Right atrium auricular region (tissue), 2 donors: ENCODE data around the gene F2RL1. TPM values are rescaled to one million over a fixed set of nuclear protein-coding genes. Genes with fewer than 3 reads are reported as not detected.
"Not testable (repeated sequence)": the region's sequence is repeated elsewhere in the genome, so short reads cannot be mapped to it uniquely, and the experiment has no call there.

Experiments used
- DNase-seq: peaks from one replicate; pipeline ENCODE4 v3.0.0-alpha.2; 2019; ENCODE audit warnings: low spot score
- H3K27ac ChIP-seq, 2 donors: fragments of 200-600 bp; sonication (generic); 1 replicate in 1 of 2; 2 replicates in 1 of 2; pipeline ENCODE4 v1.5.1; 2016 to 2019
- H3K27me3 ChIP-seq, 2 donors: fragments of 200-600 bp; sonication (generic); one replicate each; pipeline versions ENCODE4 v1.5.1 to v1.6.0; 2017 to 2019
- H3K36me3 ChIP-seq: fragments of 200-600 bp; sonication (generic); one replicate; pipeline ENCODE4 v1.5.1; 2016
- H3K4me1 ChIP-seq, 2 donors: fragments of 200-600 bp; sonication (generic); one replicate each; pipeline versions ENCODE4 v1.5.1 to v1.6.0; 2017 to 2019
- H3K4me3 ChIP-seq, 2 donors: fragments of 200-600 bp; sonication (generic); 1 replicate in 1 of 2; 2 replicates in 1 of 2; pipeline ENCODE4 v1.5.1; 2017 to 2019; ENCODE audit warnings: mild to moderate bottlenecking in 1 of 2, moderate library complexity in 1 of 2
- H3K9me3 ChIP-seq, 2 donors: fragments of 200-600 bp; sonication (generic); one replicate each; pipeline ENCODE4 v1.5.1; 2019
- CTCF ChIP-seq, 2 donors: fragments of 200-600 bp; sonication (generic); IDR thresholded peaks; one replicate each; pipeline ENCODE4 v1.5.1; 2019; ENCODE audit warnings: antibody characterized with exemption in 2 of 2
- total RNA-seq, 2 donors: library from RNA; depleted of rRNA; stranded (reverse); fragments of >200 nt; gene quantifications; one replicate each; pipeline ENCODE4 v1.1.0, GENCODE V29; 2016

F2RL1 gene
- total RNA-seq, 2 donors from 2014 or later = 3.1 to 10.6 TPM

- Histone ChIP-seq H3K9me3 (no peaks in the 10 kb centered on the region), H3K4me1 (peaks cover 0 to 19% of the 10 kb centered on the region in 2 donors), H3K4me3 (no peak overlapping the region), H3K27ac (no peak overlapping the region), H3K27me3 (peaks cover 10 to 12% of the 10 kb centered on the region in 2 donors), H3K36me3 (no peaks in the 10 kb centered on the region)
- TF ChIP-seq CTCF (IDR thresholded peaks at IDR 0.05) = no peak
- no peak for DNase-seq
These were observed 2.6 kb upstream of the F2RL1 start for GRCh38 chr5:76816110-76816831.

DNA sequence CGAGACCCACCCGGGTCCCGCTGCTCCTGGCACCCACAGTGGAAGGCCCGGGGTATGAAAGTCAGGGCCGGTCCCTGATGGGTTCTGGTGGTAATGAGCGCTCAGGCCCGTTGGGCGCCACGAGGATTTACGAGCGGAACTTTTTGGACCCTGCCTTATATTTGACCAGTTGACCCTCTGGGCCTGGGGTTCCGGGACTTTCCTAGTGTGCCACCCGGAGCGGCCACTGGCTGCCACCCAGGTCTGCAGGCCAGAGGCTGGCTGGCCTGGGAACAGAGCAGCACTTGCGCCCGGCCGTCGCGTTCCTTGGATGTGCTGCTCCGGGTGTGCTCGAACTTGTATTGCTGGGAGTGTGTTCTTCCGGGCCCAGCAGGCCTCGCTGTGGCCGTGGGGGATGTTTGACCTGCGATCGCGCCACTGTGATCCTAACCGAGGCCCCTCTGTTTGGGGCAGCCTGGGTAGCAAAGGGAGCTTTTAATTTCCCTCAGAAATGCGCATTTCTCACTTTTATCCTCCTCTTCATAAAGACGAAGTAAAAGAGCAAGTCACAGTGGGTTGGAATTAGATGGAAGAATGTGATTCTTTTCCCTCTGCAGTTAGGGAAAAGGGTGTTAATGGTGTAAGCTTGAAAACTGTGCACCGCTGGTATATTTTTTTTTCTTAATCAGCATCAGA, 1.2 kb downstream of the F2RL1 start:
- DNase-seq = no peak
- peak overlapping the region; percentile 63 to 64 for H3K27ac ChIP-seq
- peaks cover 0 to 19% of the 10 kb centered on the region in 2 donors for H3K4me1 ChIP-seq
- peak overlapping the region; percentile 48 to 67 for H3K4me3 ChIP-seq
- no peak for TF ChIP-seq CTCF (IDR thresholded peaks at IDR 0.05)
- peaks cover 0 to 2% of the 10 kb centered on the region in 2 donors for H3K9me3 ChIP-seq
- peaks cover 10 to 12% of the 10 kb centered on the region in 2 donors for H3K27me3 ChIP-seq
- H3K36me3 ChIP-seq = no peaks in the 10 kb centered on the region

DNA sequence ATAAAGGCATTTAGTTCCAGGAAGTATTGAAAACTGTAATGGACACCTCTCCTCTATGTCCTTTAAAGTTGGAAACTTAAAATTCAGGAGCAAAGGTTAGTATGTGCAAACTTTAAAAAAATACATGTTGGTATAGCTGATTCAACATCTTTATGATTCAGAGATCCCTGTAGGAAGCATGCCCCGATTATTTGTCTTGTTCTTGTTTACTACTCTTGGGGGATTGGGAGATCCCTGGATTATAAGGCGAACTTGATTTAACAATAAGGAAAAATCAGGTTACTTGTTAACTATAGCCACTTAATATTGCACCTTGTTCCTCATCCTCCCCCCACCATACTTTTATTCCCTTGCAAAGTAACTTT, 1.7 kb downstream of the F2RL1 start:
- Histone ChIP-seq H3K4me3 (peak overlapping the region; percentile 48 to 67), H3K27ac (peak overlapping the region; percentile 63 to 64), H3K9me3 (peaks cover 0 to 4% of the 10 kb centered on the region in 2 donors), H3K36me3 (no peaks in the 10 kb centered on the region), H3K27me3 (peaks cover 10 to 12% of the 10 kb centered on the region in 2 donors), H3K4me1 (peaks cover 0 to 19% of the 10 kb centered on the region in 2 donors)
- TF ChIP-seq CTCF (IDR thresholded peaks at IDR 0.05) = no peak
- DNase-seq = no peak

GRCh38 chr5:76821136-76821535, 2.3 kb downstream of the F2RL1 start:
- no peak for TF ChIP-seq CTCF (IDR thresholded peaks at IDR 0.05)

GRCh38 chr5:76822105-76822731, 3.4 kb downstream of the F2RL1 start:
- not testable (repeated sequence) for H3K4me3 ChIP-seq, DNase-seq, H3K27ac ChIP-seq, H3K36me3 ChIP-seq, H3K9me3 ChIP-seq
- Histone ChIP-seq H3K27me3 (peaks cover 10 to 12% of the 10 kb centered on the region in 2 donors), H3K4me1 (peaks cover 0 to 19% of the 10 kb centered on the region in 2 donors)

More at GRCh38 chr5:76821136-76821535, 2.3 kb downstream of the F2RL1 start:
- H3K9me3 ChIP-seq = peaks cover 0 to 4% of the 10 kb centered on the region in 2 donors
- peaks cover 10 to 12% of the 10 kb centered on the region in 2 donors for H3K27me3 ChIP-seq
- no peaks in the 10 kb centered on the region for H3K36me3 ChIP-seq
- no peak for DNase-seq
- H3K27ac ChIP-seq = no peak overlapping the region
- no peak overlapping the region for H3K4me3 ChIP-seq
- peaks cover 0 to 19% of the 10 kb centered on the region in 2 donors for H3K4me1 ChIP-seq

GRCh38 chr5:76826416-76826815, 7.6 kb downstream of the F2RL1 start:
- H3K4me1 ChIP-seq, H3K27ac ChIP-seq, DNase-seq, H3K4me3 ChIP-seq, H3K9me3 ChIP-seq, H3K27me3 ChIP-seq, H3K36me3 ChIP-seq: not testable (repeated sequence)
